Testis (tissue), 3 donors: ENCODE results near the gene PROP1. TPM values are rescaled to one million over a fixed set of nuclear protein-coding genes. Genes with fewer than 3 reads are reported as not detected.

Experiments
- DNase-seq: peaks from one replicate; pipeline ENCODE4 v3.0.0-alpha.2; 2019
- H3K27ac ChIP-seq, 2 donors: fragments of 200-600 bp; sonication (generic); one replicate each; pipeline ENCODE4 v1.5.1; 2019
- H3K27me3 ChIP-seq: fragments of 200-600 bp; sonication (generic); one replicate; pipeline ENCODE4 v1.5.1; 2019
- H3K36me3 ChIP-seq: fragments of 200-600 bp; sonication (generic); one replicate; pipeline ENCODE4 v1.5.1; 2017; ENCODE audit warnings: low read depth; ENCODE audit errors: missing control alignments
- H3K4me1 ChIP-seq: fragments of 200-600 bp; sonication (generic); one replicate; pipeline ENCODE4 v1.5.1; 2019
- H3K4me3 ChIP-seq, 2 donors: fragments of 200-600 bp; sonication (generic); one replicate each; pipeline ENCODE4 v1.5.1; 2017 to 2019
- H3K9me3 ChIP-seq: fragments of 200-600 bp; sonication (generic); one replicate; pipeline ENCODE4 v1.5.1; 2017
- POLR2A ChIP-seq: fragments of 450-650 bp; IDR thresholded peaks from one replicate; pipeline ENCODE4 v1.6.1; 2017; ENCODE audit warnings: antibody characterized with exemption, mild to moderate bottlenecking, moderate library complexity
- WGBS, 2 donors: methylation state at CpG; one replicate each; pipeline ENCODE4 v1.1.5; 2018; 5-methylcytosine and 5-hydroxymethylcytosine counted together
- intact Hi-C: fragments of 100-400 bp; cut with DNase I; formaldehyde crosslinking; loops from one replicate; pipeline ENCODE4 v1.15.1; 2023; ENCODE audit warnings: low total_unique reads
- polyA plus RNA-seq: library from polyadenylated mRNA; stranded (reverse); fragments of 350-450 nt; fragmentation: Illumina TruSeq; extraction: RNeasy Lipid Tissue Mini Kit (QIAGEN cat#74804); gene quantifications from one replicate; pipeline ENCODE4 v1.2.3, GENCODE V29; 2014; ENCODE audit warnings: low read depth, low replicate concordance; ENCODE audit not compliant: insufficient read depth
- total RNA-seq, 2 donors: library from RNA; depleted of rRNA; stranded (reverse); fragments of >200 nt; gene quantifications; one replicate each; pipeline ENCODE4 v1.2.3, GENCODE V29; 2016
- TF ChIP-seq, protein P1 (sequence below), 3 experiments: fragments of 450-650 bp in 2 of 3; fragments of 200-600 bp in 1 of 3; sonication (generic) in 1 of 3; IDR thresholded peaks; one replicate each; pipeline ENCODE4 v1.5.1; 2016 to 2019; ENCODE audit warnings: antibody characterized with exemption in 3 of 3, mild to moderate bottlenecking in 2 of 3, moderate library complexity in 1 of 3

PROP1 gene
- total and polyA plus RNA-seq, 3 donors from 2014 or later = not detected

DNA sequence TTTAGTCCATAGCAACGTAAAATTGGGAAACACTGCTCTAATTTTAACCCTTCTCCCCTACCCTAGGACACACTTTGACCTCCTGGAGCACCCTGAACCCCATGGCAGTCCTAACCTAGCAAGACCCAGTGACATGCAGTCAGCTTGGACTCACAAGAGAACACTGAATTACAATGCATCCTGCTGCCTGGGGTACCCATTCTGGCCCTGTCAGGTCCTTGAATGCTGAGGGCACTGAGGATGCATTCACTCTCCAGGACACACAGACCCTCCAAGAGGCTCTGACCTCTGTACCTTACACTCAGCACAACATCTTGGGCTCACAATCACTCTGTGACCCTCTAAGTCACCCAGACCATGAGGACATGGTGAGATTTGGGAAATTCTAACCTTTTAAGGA is 1.8 kb upstream of the PROP1 start:
- H3K4me3 ChIP-seq = no peak overlapping the region
- no peaks in the 10 kb centered on the region for H3K27me3 ChIP-seq
- intact Hi-C loops = no loop called here
- no peak overlapping the region for H3K27ac ChIP-seq
- DNase-seq = no peak
- no peaks in the 10 kb centered on the region for H3K4me1 ChIP-seq
- WGBS, 2 donors = 81 to 94% methylated on average over 1 of the region's 1 CpG
- H3K9me3 ChIP-seq = no peaks in the 10 kb centered on the region
- no peak for TF ChIP-seq POLR2A
- TF ChIP-seq, protein P1, sequence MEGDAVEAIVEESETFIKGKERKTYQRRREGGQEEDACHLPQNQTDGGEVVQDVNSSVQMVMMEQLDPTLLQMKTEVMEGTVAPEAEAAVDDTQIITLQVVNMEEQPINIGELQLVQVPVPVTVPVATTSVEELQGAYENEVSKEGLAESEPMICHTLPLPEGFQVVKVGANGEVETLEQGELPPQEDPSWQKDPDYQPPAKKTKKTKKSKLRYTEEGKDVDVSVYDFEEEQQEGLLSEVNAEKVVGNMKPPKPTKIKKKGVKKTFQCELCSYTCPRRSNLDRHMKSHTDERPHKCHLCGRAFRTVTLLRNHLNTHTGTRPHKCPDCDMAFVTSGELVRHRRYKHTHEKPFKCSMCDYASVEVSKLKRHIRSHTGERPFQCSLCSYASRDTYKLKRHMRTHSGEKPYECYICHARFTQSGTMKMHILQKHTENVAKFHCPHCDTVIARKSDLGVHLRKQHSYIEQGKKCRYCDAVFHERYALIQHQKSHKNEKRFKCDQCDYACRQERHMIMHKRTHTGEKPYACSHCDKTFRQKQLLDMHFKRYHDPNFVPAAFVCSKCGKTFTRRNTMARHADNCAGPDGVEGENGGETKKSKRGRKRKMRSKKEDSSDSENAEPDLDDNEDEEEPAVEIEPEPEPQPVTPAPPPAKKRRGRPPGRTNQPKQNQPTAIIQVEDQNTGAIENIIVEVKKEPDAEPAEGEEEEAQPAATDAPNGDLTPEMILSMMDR (IDR thresholded peaks at IDR 0.05) = no peak
- no peaks in the 10 kb centered on the region for H3K36me3 ChIP-seq

DNA sequence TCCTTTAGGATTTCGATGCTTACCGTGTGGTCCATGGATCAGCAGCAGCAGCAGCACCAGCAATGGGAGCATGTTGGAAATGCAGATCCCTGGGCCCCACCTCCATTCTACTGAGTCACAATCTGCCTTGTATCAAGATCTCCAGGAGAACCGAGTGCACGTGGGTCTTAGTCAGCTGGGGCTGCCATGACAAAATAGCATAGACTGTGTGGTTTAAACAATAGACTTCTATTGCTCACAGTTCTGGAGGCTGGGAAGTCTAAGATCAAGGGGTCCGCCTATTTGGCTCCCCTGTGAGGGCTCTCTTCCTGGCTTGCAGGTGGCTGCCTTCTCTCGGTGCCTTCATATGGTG is 1.3 kb upstream of the PROP1 start:
- 69 to 71% methylated on average over 6 of the region's 6 CpGs for WGBS, 2 donors
- Histone ChIP-seq H3K27ac (no peak overlapping the region), H3K36me3 (no peaks in the 10 kb centered on the region), H3K27me3 (no peaks in the 10 kb centered on the region), H3K4me3 (no peak overlapping the region), H3K4me1 (no peaks in the 10 kb centered on the region), H3K9me3 (no peaks in the 10 kb centered on the region)
- DNase-seq = no peak
- TF ChIP-seq POLR2A = no peak
- TF ChIP-seq, protein P1 (IDR thresholded peaks at IDR 0.05) = no peak
- intact Hi-C loops = no loop called here

DNA sequence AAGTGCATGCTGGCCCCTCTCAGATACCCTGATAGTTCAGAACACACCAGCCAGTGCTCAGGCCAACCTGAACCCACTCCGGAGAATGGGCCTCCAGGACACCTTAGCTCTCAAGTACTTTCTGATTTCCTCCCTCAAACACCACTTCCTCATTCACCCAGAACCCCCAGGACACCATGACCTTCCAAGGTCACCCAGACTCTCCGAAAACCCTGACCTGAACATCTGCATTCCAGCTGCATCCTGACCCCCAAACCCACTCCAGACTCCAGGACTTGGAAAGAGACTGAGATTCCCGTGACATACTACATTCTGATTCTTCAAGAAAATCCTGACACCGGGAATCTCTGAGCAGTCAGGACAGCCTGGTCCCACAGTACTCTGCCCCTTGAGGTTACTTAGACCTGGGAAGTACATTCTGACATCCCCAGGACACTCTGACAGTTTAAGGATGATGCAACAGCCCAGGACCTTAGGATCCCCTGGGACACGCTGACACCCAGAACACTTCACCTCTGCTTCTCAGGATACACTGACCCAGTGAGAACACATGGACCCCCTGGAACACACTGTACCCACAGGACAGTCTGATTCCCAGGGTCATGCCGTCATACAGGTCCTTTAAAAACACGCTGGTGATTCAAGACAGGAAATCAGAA is 747 bp upstream of the PROP1 start:
- Histone ChIP-seq H3K4me1 (no peaks in the 10 kb centered on the region), H3K27me3 (no peaks in the 10 kb centered on the region), H3K27ac (no peak overlapping the region), H3K36me3 (no peaks in the 10 kb centered on the region), H3K4me3 (no peak overlapping the region), H3K9me3 (no peaks in the 10 kb centered on the region)
- no peak for DNase-seq
- intact Hi-C loops = no loop called here
- WGBS, 2 donors = 68 to 75% methylated on average over 7 of the region's 7 CpGs
- TF ChIP-seq, protein P1 (IDR thresholded peaks at IDR 0.05) = no peak
- TF ChIP-seq POLR2A = no peak

DNA sequence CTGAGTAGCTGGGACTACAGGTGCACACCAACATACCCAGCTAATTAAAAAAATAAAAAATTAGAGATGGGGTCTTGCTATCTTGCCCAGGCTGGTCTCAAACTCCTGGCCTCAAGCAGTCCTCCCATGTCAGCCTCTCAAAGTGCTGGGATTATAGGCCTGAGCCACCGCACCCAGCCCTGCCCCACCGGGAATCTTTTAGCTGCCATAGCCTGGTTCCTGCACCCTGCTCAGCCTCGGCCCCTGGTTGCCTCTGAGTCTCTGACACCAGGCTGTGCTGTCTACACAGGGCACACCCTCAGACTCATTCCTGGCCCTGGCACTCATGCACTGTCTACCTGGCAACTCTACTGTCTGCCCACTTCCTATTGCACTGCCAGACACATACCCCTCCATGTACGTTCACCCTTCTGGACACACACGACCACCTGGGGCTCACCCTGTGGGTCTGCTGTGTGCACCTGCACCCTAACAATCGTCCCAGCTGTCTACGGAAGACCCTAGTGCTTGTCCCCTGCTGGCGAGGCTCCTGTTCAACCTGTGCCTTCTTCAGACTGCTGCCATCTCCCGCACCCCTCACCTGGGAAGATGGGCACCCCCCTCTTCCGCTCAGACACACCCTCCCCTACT is 1.4 kb downstream of the PROP1 start:
- WGBS, 2 donors = 79 to 92% methylated on average over 10 of the region's 10 CpGs
- Histone ChIP-seq H3K27ac (no peak overlapping the region), H3K36me3 (no peaks in the 10 kb centered on the region), H3K4me3 (no peak overlapping the region), H3K9me3 (no peaks in the 10 kb centered on the region), H3K27me3 (no peaks in the 10 kb centered on the region), H3K4me1 (no peaks in the 10 kb centered on the region)
- TF ChIP-seq POLR2A = no peak
- TF ChIP-seq, protein P1 (IDR thresholded peaks at IDR 0.05) = no peak
- intact Hi-C loops = no loop called here
- DNase-seq = no peak

DNA sequence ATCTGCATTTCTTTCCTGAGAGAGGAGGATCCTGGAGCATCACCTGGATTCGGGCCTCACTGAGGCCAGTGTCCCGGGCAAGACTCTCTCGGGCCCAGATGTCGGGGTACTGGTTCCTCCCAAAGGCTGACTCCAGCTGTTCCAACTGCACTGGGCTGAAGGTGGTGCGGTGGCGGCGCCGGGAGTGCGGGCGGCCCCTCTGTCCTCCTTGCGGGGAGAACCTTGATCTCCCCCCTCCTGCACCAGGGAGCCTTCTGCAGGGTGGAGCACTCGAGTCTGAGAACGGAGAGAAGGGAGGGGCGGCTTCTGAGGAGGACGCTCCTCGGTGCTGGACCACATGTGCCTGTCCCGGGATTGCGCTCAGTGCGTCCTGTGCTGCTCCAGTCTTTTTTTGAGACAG is 2.0 kb downstream of the PROP1 start:
- no peak for DNase-seq
- Histone ChIP-seq H3K27ac (no peak overlapping the region), H3K4me3 (no peak overlapping the region), H3K27me3 (no peaks in the 10 kb centered on the region), H3K4me1 (no peaks in the 10 kb centered on the region), H3K9me3 (no peaks in the 10 kb centered on the region), H3K36me3 (no peaks in the 10 kb centered on the region)
- WGBS, 2 donors = 91% methylated on average over 10 to 19 of the region's 19 CpGs
- TF ChIP-seq, protein P1 (IDR thresholded peaks at IDR 0.05) = no peak
- no peak for TF ChIP-seq POLR2A
- intact Hi-C loops = no loop called here
